Prostate gland (tissue), 2 donors: Measurements from ENCODE around the gene USF1. TPM values are rescaled to one million over a fixed set of nuclear protein-coding genes. Genes with fewer than 3 reads are reported as not detected.

Source experiments
- DNase-seq: peaks from one replicate; pipeline ENCODE4 v3.0.0-alpha.2; 2019; ENCODE audit warnings: low spot score
- H3K27ac ChIP-seq, 2 donors: fragments of 200-600 bp; sonication (generic); 2 replicates each; pipeline ENCODE4 v1.5.1; 2017 to 2019
- H3K27me3 ChIP-seq: fragments of 200-600 bp; sonication (generic); replicated peaks from 2 replicates; pipeline ENCODE4 v1.5.1; 2019; ENCODE audit not compliant: insufficient read depth
- H3K36me3 ChIP-seq, 2 donors: fragments of 200-600 bp; sonication (generic); 1 replicate in 1 of 2; 2 replicates in 1 of 2; pipeline versions ENCODE4 v1.5.1 to v1.8.1; 2017 to 2019
- H3K4me1 ChIP-seq: fragments of 200-600 bp; sonication (generic); replicated peaks from 2 replicates; pipeline ENCODE4 v1.5.1; 2019
- H3K4me3 ChIP-seq, 2 donors: fragments of 200-600 bp; sonication (generic); 2 replicates each; pipeline ENCODE4 v1.5.1; 2017 to 2019
- H3K9me3 ChIP-seq: fragments of 200-600 bp; sonication (generic); 2 replicates; pipeline ENCODE4 v1.5.1; 2017
- CTCF ChIP-seq, 4 experiments: fragments of 200-600 bp in 2 of 4; fragments of 450-650 bp in 2 of 4; sonication (generic) in 2 of 4; IDR thresholded peaks; 1 replicate in 3 of 4; 2 replicates in 1 of 4; pipeline ENCODE4 v1.5.1; 2016 to 2019; ENCODE audit warnings: antibody characterized with exemption in 4 of 4, mild to moderate bottlenecking in 2 of 4, moderate library complexity in 2 of 4
- POLR2A ChIP-seq: fragments of 450-650 bp; IDR thresholded peaks from one replicate; pipeline ENCODE4 v1.6.1; 2016; ENCODE audit warnings: antibody characterized with exemption, mild to moderate bottlenecking
- POLR2AphosphoS5 ChIP-seq: sonication (generic); formaldehyde crosslinking; IDR thresholded peaks from one replicate; pipeline ENCODE4 v1.6.1; 2017; ENCODE audit warnings: antibody characterized with exemption
- WGBS: methylation state at CpG from one replicate; pipeline ENCODE4 v1.1.5; 2018; 5-methylcytosine and 5-hydroxymethylcytosine counted together
- intact Hi-C: fragments of 100-400 bp; cut with DNase I; formaldehyde crosslinking; loops from one replicate; pipeline ENCODE4 v1.14.2; 2022
- total RNA-seq, 2 donors: library from RNA; depleted of rRNA; stranded (reverse); fragments of >200 nt; gene quantifications; one replicate each; pipeline ENCODE4 v1.1.0, GENCODE V29; 2016

Gene USF1
- total RNA-seq, 2 donors from 2014 or later = 46.3 to 65.8 TPM

- no peaks in the 10 kb centered on the region for H3K9me3 ChIP-seq
- 95% methylated on average over 10 of the region's 10 CpGs for WGBS
- no peaks in the 10 kb centered on the region for H3K27me3 ChIP-seq
- H3K4me1 ChIP-seq = no peaks in the 10 kb centered on the region
- H3K27ac ChIP-seq = no peak overlapping the region
- TF ChIP-seq POLR2AphosphoS5 = no peak
- H3K4me3 ChIP-seq = no peak overlapping the region
- no peaks in the 10 kb centered on the region for H3K36me3 ChIP-seq
- DNase-seq = no peak
- intact Hi-C loops = no loop called here
Observed at GRCh38 chr1:161051219-161051618, 5.4 kb upstream of the USF1 start.

- no peak overlapping the region for H3K27ac ChIP-seq
- intact Hi-C loops = loop anchor here (5.0 kb wide), 1 partner anchor 48 kb away; the partner anchor contains the start of gene KLHDC9
- no peak overlapping the region for H3K4me3 ChIP-seq
- H3K36me3 ChIP-seq = no peaks in the 10 kb centered on the region
- TF ChIP-seq POLR2A = no peak
- no peak for TF ChIP-seq POLR2AphosphoS5
- TF ChIP-seq CTCF (IDR thresholded peaks at IDR 0.05) = no peak
- H3K4me1 ChIP-seq = peaks cover 3% of the 10 kb centered on the region
- DNase-seq = no peak
- H3K27me3 ChIP-seq = no peaks in the 10 kb centered on the region
- H3K9me3 ChIP-seq = no peaks in the 10 kb centered on the region
- 95% methylated on average over 5 of the region's 5 CpGs for WGBS
Observed at GRCh38 chr1:161048949-161049722, 3.4 kb upstream of the USF1 start.

GRCh38 chr1:161047436-161048420, 2.0 kb upstream of the USF1 start:
- no peaks in the 10 kb centered on the region for H3K9me3 ChIP-seq
- DNase-seq = no peak
- H3K4me1 ChIP-seq = peaks cover 3% of the 10 kb centered on the region
- intact Hi-C loops = loop anchor here (5.0 kb wide), 1 partner anchor 50 kb away; the partner anchor contains the start of gene KLHDC9
- no peak overlapping the region for H3K27ac ChIP-seq
- WGBS = 95% methylated on average over 18 of the region's 18 CpGs
- H3K4me3 ChIP-seq = no peak overlapping the region
- no peak for TF ChIP-seq CTCF (IDR thresholded peaks at IDR 0.05)
- TF ChIP-seq POLR2AphosphoS5 = no peak
- TF ChIP-seq POLR2A = no peak
- H3K27me3 ChIP-seq = no peaks in the 10 kb centered on the region
- no peaks in the 10 kb centered on the region for H3K36me3 ChIP-seq

- Histone ChIP-seq H3K36me3 (no peaks in the 10 kb centered on the region), H3K27ac (peak overlapping the region; percentile 86 to 95), H3K9me3 (no peaks in the 10 kb centered on the region), H3K4me1 (peaks cover 3% of the 10 kb centered on the region), H3K4me3 (peak overlapping the region in 1 of 2 donors; percentile 91), H3K27me3 (no peaks in the 10 kb centered on the region)
- no peak for TF ChIP-seq POLR2A
- no peak for TF ChIP-seq POLR2AphosphoS5
- no peak for TF ChIP-seq CTCF (IDR thresholded peaks at IDR 0.05)
- 68% methylated on average over 2 of the region's 2 CpGs for WGBS
- DNase-seq = no peak
- intact Hi-C loops = loop anchor here (5.0 kb wide), 1 partner anchor 51 kb away; the partner anchor contains the start of gene KLHDC9
Observed at GRCh38 chr1:161046605-161047228, 940 bp upstream of the USF1 start.
